HG02870 (cell line): ENCODE results near the gene C1GALT1C1L.
"Not testable (repeated sequence)": the region's sequence is repeated elsewhere in the genome, so short reads cannot be mapped to it uniquely, and the experiment has no call there.

Experiments used
- ATAC-seq: cut with Tn5 transposase; IDR thresholded peaks from one replicate; pipeline ENCODE4 v1.9.1; 2021; ENCODE audit warnings: mild to moderate bottlenecking, moderate library complexity; ENCODE audit not compliant: unreplicated experiment

The C1GALT1C1L gene

GRCh38 chr2:43657241-43657640 is 19.0 kb downstream of the C1GALT1C1L start:
- ATAC-seq: no peak

GRCh38 chr2:43653506-43653905 is 22.7 kb downstream of the C1GALT1C1L start:
- no peak for ATAC-seq

GRCh38 chr2:43648994-43649701 is 27.1 kb downstream of the C1GALT1C1L start:
- no peak for ATAC-seq

GRCh38 chr2:43643680-43644079 is 32.5 kb downstream of the C1GALT1C1L start:
- no peak for ATAC-seq

GRCh38 chr2:43642363-43642762 is 33.9 kb downstream of the C1GALT1C1L start:
- no peak for ATAC-seq

GRCh38 chr2:43637030-43637803 is 39.0 kb downstream of the C1GALT1C1L start, which contains the start of gene PLEKHH2:
Gene PLEKHH2 (plus strand): TSS chr2:43637260. CDS start chr2:43644674, 7,414 bp downstream.
- ATAC-seq: peak; percentile 100

- no peak for ATAC-seq
These were observed 39.6 kb downstream of the C1GALT1C1L start for GRCh38 chr2:43636621-43637020.

- not testable (repeated sequence) for ATAC-seq
These were observed 40.1 kb downstream of the C1GALT1C1L start for GRCh38 chr2:43636153-43636552.

GRCh38 chr2:43634604-43635306 is 41.5 kb downstream of the C1GALT1C1L start:
- ATAC-seq: no peak

GRCh38 chr2:43631618-43632317 is 44.5 kb downstream of the C1GALT1C1L start:
- no peak for ATAC-seq
